ENCODE measurements around the gene EDN1. TPM values are rescaled to one million over a fixed set of nuclear protein-coding genes. Genes with fewer than 3 reads are reported as not detected.

The EDN1 gene
- total and polyA plus RNA-seq, 10 of the 15 experiments (the other 5 are each of a cell fraction or from before 2014, with no cell fraction given) = 2.0 to 6.6 (median 3.1) TPM

DNA sequence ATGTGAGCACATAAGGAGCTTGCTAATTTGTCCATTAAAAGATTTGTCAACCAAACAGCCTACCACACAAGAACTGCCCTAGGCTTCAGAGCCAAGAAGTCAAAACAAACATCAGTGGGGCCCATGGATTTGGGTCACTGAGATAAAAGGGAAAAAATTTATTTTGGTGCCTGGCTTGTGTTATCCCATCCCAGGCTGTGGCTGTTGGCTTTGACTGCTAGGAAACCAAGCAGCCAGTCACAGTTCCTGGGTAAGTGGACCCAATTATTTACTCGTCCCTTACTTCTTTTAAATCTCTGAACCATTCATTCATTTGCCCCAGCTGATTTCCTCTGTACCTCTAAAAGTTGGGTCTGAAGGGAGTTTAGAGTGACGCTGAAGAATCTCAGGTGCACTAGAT, 41.3 kb downstream of the EDN1 start:
- Histone ChIP-seq H3K9ac (ENCODE audit: control insufficient read depth, insufficient read depth, low read length) (no peak overlapping the region), H3K27ac (ENCODE audit: control insufficient read depth, insufficient read depth) (no peak overlapping the region), H3K79me2 (ENCODE audit: control insufficient read depth, insufficient read depth, low read length) (no peaks in the 10 kb centered on the region), H3K4me1 (ENCODE audit: control insufficient read depth, insufficient read depth, low read length) (peaks cover 20% of the 10 kb centered on the region), H3K4me3 (no peak overlapping the region), H3K36me3 (ENCODE audit: control insufficient read depth in 2 of 2, insufficient read depth in 2 of 2, low read length in 1 of 2) (no peaks in the 10 kb centered on the region), H3K27me3 (replicated peaks in 1 of 2; ENCODE audit: control insufficient read depth in 2 of 2, insufficient read depth in 2 of 2, low read length in 1 of 2) (no peaks in the 10 kb centered on the region), H3K9me3 (replicated peaks; ENCODE audit: control insufficient read depth, insufficient read depth, low read length) (no peaks in the 10 kb centered on the region; the same call in 2 of the 3 replicates), H3K4me2 (ENCODE audit: control insufficient read depth, insufficient read depth) (no peak overlapping the region), H4K20me1 (ENCODE audit: control insufficient read depth, insufficient read depth) (no peaks in the 10 kb centered on the region), H2AFZ (ENCODE audit: control insufficient read depth, low read depth, low read length) (no peak overlapping the region)
- no peak for DNase-seq (ENCODE audit: low read depth, low spot score)
- TF ChIP-seq MYC (IDR thresholded peaks at IDR 0.05; ENCODE audit: insufficient read depth, insufficient read length, insufficient replicate concordance, low read length, severe bottlenecking) (no peak), LARP7 (IDR thresholded peaks at IDR 0.05) (no peak), RAD51 (IDR thresholded peaks at IDR 0.05) (no peak), EED (IDR thresholded peaks at IDR 0.05; ENCODE audit: low read depth) (no peak), SIX5 (IDR thresholded peaks at IDR 0.05; ENCODE audit: low read depth, low read length, severe bottlenecking) (no peak)
- TF ChIP-seq, protein P1, sequence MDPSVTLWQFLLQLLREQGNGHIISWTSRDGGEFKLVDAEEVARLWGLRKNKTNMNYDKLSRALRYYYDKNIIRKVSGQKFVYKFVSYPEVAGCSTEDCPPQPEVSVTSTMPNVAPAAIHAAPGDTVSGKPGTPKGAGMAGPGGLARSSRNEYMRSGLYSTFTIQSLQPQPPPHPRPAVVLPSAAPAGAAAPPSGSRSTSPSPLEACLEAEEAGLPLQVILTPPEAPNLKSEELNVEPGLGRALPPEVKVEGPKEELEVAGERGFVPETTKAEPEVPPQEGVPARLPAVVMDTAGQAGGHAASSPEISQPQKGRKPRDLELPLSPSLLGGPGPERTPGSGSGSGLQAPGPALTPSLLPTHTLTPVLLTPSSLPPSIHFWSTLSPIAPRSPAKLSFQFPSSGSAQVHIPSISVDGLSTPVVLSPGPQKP (IDR thresholded peaks at IDR 0.05; ENCODE audit: low read depth, low read length) = no peak
- 46% methylated on average over 2 of the region's 2 CpGs for WGBS (ENCODE audit: insufficient coverage, insufficient replicate concordance, low lambda C conversion rate, missing lambda C conversion rate)
- intact Hi-C loops (cut with micrococcal nuclease; ENCODE audit: unreplicated experiment) = loop anchor here (2.0 kb wide), 1 partner anchor 37 kb away; no protein-coding TSS in a partner anchor
- no TSS peak for BruUV-seq (replicated peaks)
- CTCF ChIA-PET = interaction anchor here (0.6 to 3.6 kb wide), 12 partner anchors 18 to 632 kb away, joined by 3 to 14 read pairs (median 4); no protein-coding TSS in a partner anchor
- RAD21 ChIA-PET (ENCODE audit: unreplicated experiment) = interaction anchor here (1.2 to 8.0 kb wide), 10 partner anchors 21 to 272 kb away, joined by 3 to 152 read pairs (median 8); partner anchors contain the start of gene EDN1
- ATAC-seq = no peak
- SMC1A ChIA-PET (ENCODE audit: uncharacterized antibody, unreplicated experiment) = interaction anchor here (0.9 to 8.6 kb wide), 13 partner anchors 11 to 274 kb away, joined by 3 to 270 read pairs (median 11); partner anchors contain the start of gene EDN1
- no peak for FAIRE-seq
- POLR2A ChIA-PET = interaction anchor here (0.6 to 2.4 kb wide), 5 partner anchors 12 to 564 kb away, joined by 4 to 11 read pairs (median 5); no protein-coding TSS in a partner anchor
- in situ Hi-C loops (cut with MboI) = no loop called here
